Gastrocnemius medialis (tissue), 4 donors: ENCODE results near the gene FGF2. TPM values are rescaled to one million over a fixed set of nuclear protein-coding genes. Genes with fewer than 3 reads are reported as not detected.

Experiments
- ATAC-seq, 2 donors: fragments of 150-250 bp; one replicate each; pipeline ENCODE4 v1.9.1; 2016
- DNase-seq, 2 donors: peaks; one replicate each; pipeline ENCODE4 v3.0.0-alpha.2; 2019
- H3K27ac ChIP-seq, 4 donors: fragments of 200-600 bp; sonication (generic); 1 replicate in 1 of 4; 2 replicates in 3 of 4; pipeline ENCODE4 v1.5.1; 2016 to 2018; ENCODE audit warnings: mild to moderate bottlenecking in 2 of 4, moderate library complexity in 1 of 4
- H3K27me3 ChIP-seq, 3 donors: fragments of 200-600 bp; sonication (generic) in 2 of 3; 1 replicate in 1 of 3; 2 replicates in 2 of 3; pipeline versions ENCODE4 v1.5.1 to v1.6.0; 2016 to 2019; ENCODE audit warnings: mild to moderate bottlenecking in 1 of 3, moderate library complexity in 1 of 3
- H3K36me3 ChIP-seq, 2 donors: fragments of 200-600 bp; sonication (generic) in 1 of 2; one replicate each; pipeline ENCODE4 v1.5.1; 2017 to 2018
- H3K4me1 ChIP-seq, 2 donors: fragments of 200-600 bp; sonication (generic) in 1 of 2; one replicate each; pipeline ENCODE4 v1.5.1; 2016 to 2017; ENCODE audit warnings: mild to moderate bottlenecking in 2 of 2
- H3K4me3 ChIP-seq, 4 donors: fragments of 200-600 bp; sonication (generic) in 3 of 4; 1 replicate in 1 of 4; 2 replicates in 3 of 4; pipeline ENCODE4 v1.5.1; 2016 to 2019; ENCODE audit warnings: mild to moderate bottlenecking in 2 of 4
- H3K9me3 ChIP-seq, 3 donors: fragments of 200-600 bp; sonication (generic) in 2 of 3; 1 replicate in 1 of 3; 2 replicates in 2 of 3; pipeline ENCODE4 v1.5.1; 2016 to 2019
- CTCF ChIP-seq, 5 experiments: fragments of 450-650 bp in 3 of 5; fragments of 200-600 bp in 2 of 5; sonication (generic) in 2 of 5; IDR thresholded peaks in 4 of 5; conservative IDR thresholded peaks in 1 of 5; 1 replicate in 4 of 5; 2 replicates in 1 of 5; pipeline ENCODE4 v1.5.1; 2016 to 2019; ENCODE audit warnings: antibody characterized with exemption in 5 of 5, mild to moderate bottlenecking in 3 of 5, moderate library complexity in 3 of 5
- POLR2A ChIP-seq, 2 donors: fragments of 450-650 bp; IDR thresholded peaks; one replicate each; pipeline ENCODE4 v1.6.1; 2017; ENCODE audit warnings: antibody characterized with exemption in 2 of 2, mild to moderate bottlenecking in 2 of 2, moderate library complexity in 2 of 2
- in situ Hi-C, 4 donors: fragments of 200-750 bp; cut with MboI; loops; one replicate each; pipeline versions ENCODE4 v1.15.0 to v1.8.0; 2017; ENCODE audit warnings: low sequenced_read_pairs in 4 of 4
- intact Hi-C: fragments of 100-400 bp; cut with DNase I; formaldehyde crosslinking; loops from one replicate; pipeline ENCODE4 v1.15.1; 2023; ENCODE audit warnings: low total_unique reads
- total RNA-seq, 4 donors: library from RNA; depleted of rRNA; stranded (reverse); fragments of >200 nt; gene quantifications; one replicate each; pipeline versions ENCODE4 v1.1.0 to v1.2.3, GENCODE V29; 2016

FGF2 gene
- total RNA-seq, 4 donors from 2014 or later = 1.5 to 3.5 (median 1.9) TPM

- TF ChIP-seq CTCF (IDR thresholded peaks at IDR 0.05 in 4 of 5, conservative IDR thresholded peaks at IDR 0.05 in 1 of 5) (no peak), POLR2A (IDR thresholded peaks at IDR 0.05) (no peak)
- in situ Hi-C loops = loop anchor here in 1 of 4 donors (10.0 kb wide), 1 partner anchor 166 kb away; no protein-coding TSS in a partner anchor
- intact Hi-C loops = loop anchor here (5.0 kb wide), 1 partner anchor 94 kb away; the partner anchor contains the start of gene FGF2
- Histone ChIP-seq H3K9me3 (no peaks in the 10 kb centered on the region), H3K4me3 (peak overlapping the region; percentile 86 to 94 (median 92)), H3K27ac (peak overlapping the region in 3 of 4 donors; percentile 77 to 82 (median 80)), H3K27me3 (no peaks in the 10 kb centered on the region), H3K4me1 (peaks cover 13 to 24% of the 10 kb centered on the region in 2 donors), H3K36me3 (no peaks in the 10 kb centered on the region)
- ATAC-seq = no peak
- no peak for DNase-seq
Observed at GRCh38 chr4:122921300-122921699, 94.7 kb downstream of the FGF2 start.

GRCh38 chr4:122921971-122922876, 95.6 kb downstream of the FGF2 start, which contains the start of gene NUDT6:
Gene NUDT6, minus strand, starts transcription at chr4:122922597. Its CDS starts 25 bp downstream, at chr4:122922572.
- no peak for TF ChIP-seq CTCF (IDR thresholded peaks at IDR 0.05 in 4 of 5, conservative IDR thresholded peaks at IDR 0.05 in 1 of 5)
- TF ChIP-seq POLR2A (IDR thresholded peaks at IDR 0.05) = no peak
- in situ Hi-C loops (loop anchor here in 1 of 4 donors (10.0 kb wide), 1 partner anchor 167 kb away; no protein-coding TSS in a partner anchor), intact Hi-C loops (loop anchor here (5.0 kb wide), 1 partner anchor 95 kb away; the partner anchor contains the start of gene FGF2)
- Histone ChIP-seq H3K36me3 (no peaks in the 10 kb centered on the region), H3K9me3 (no peaks in the 10 kb centered on the region), H3K4me1 (peaks cover 13 to 24% of the 10 kb centered on the region in 2 donors), H3K27ac (peak within 1 kb of the TSS; percentile 77 to 83 (median 81)), H3K4me3 (peak within 1 kb of the TSS; percentile 86 to 94 (median 92)), H3K27me3 (no peaks in the 10 kb centered on the region)
- peak; percentile 83 to 86 for ATAC-seq
- DNase-seq = peak; percentile 15 to 35

DNA sequence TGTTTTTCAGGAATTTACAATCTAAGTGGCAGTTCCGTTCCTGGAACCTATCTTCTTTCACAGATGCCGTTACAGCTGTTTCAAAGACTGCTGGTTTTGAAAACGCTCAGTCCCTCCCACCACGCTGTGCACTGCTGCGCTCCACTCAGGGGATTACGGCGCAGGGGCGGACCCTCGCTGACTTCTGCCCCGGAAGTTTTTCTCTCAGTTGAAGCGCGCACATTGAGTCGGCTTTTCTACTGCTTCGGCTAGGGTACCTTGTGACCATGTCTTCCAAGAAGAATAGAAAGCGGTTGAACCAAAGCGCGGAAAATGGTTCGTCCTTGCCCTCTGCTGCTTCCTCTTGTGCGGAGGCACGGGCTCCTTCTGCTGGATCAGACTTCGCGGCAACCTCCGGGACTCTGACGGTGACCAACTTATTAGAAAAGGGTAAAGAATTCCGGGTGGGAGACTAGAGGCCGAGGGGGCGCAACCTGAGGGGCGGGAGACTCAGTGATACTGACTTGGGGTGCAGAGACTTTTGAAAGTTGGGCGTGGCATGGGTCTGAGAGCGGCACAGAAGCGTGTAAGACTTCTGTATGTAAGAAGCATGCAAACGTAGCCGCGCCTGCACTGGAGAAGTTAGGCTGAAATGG, 96.4 kb downstream of the FGF2 start:
- H3K36me3 ChIP-seq = no peaks in the 10 kb centered on the region
- H3K27me3 ChIP-seq = no peaks in the 10 kb centered on the region
- peak; percentile 68 to 69 for DNase-seq
- ATAC-seq = peak; percentile 91 to 95
- no peaks in the 10 kb centered on the region for H3K9me3 ChIP-seq
- H3K4me3 ChIP-seq = peak overlapping the region; percentile 86 to 94 (median 92)
- in situ Hi-C loops (loop anchor here in 1 of 4 donors (10.0 kb wide), 1 partner anchor 168 kb away; no protein-coding TSS in a partner anchor), intact Hi-C loops (loop anchor here (1.0 to 5.0 kb wide), 2 partner anchors 96 to 191 kb away; partner anchors contain the start of genes BBS12 and FGF2)
- peak overlapping the region; percentile 77 to 83 (median 81) for H3K27ac ChIP-seq
- TF ChIP-seq CTCF (IDR thresholded peaks at IDR 0.05 in 4 of 5, conservative IDR thresholded peaks at IDR 0.05 in 1 of 5) (no peak), POLR2A (IDR thresholded peaks at IDR 0.05) (no peak)
- H3K4me1 ChIP-seq = peaks cover 13 to 24% of the 10 kb centered on the region in 2 donors

- H3K27ac ChIP-seq = no peak overlapping the region
- H3K27me3 ChIP-seq = no peaks in the 10 kb centered on the region
- H3K9me3 ChIP-seq = no peaks in the 10 kb centered on the region
- DNase-seq (no peak), ATAC-seq (no peak)
- in situ Hi-C loops = loop anchor here in 3 of 4 donors (5.0 to 10.0 kb wide), 3 partner anchors 167 to 177 kb away; no protein-coding TSS in a partner anchor
- TF ChIP-seq POLR2A (IDR thresholded peaks at IDR 0.05) (no peak), CTCF (IDR thresholded peaks at IDR 0.05 in 4 of 5, conservative IDR thresholded peaks at IDR 0.05 in 1 of 5) (no peak)
- H3K36me3 ChIP-seq = peaks cover 0 to 18% of the 10 kb centered on the region in 2 donors
- peaks cover 3 to 9% of the 10 kb centered on the region in 2 donors for H3K4me1 ChIP-seq
- no peak overlapping the region for H3K4me3 ChIP-seq
- intact Hi-C loops = no loop called here
Observed at GRCh38 chr4:122928930-122929329, 102.3 kb downstream of the FGF2 start.
